NCI-H2196 (cell line): ENCODE data around the gene PIGN.
A peak's percentile ranks its signal among the peaks of the same experiment; 100 is the strongest.

Experiments
- DNase-seq: peaks from one replicate; lab custom pipeline; 2025; ENCODE audit not compliant: unreplicated experiment; lab: John Stamatoyannopoulos, UW

The PIGN gene, protein sequence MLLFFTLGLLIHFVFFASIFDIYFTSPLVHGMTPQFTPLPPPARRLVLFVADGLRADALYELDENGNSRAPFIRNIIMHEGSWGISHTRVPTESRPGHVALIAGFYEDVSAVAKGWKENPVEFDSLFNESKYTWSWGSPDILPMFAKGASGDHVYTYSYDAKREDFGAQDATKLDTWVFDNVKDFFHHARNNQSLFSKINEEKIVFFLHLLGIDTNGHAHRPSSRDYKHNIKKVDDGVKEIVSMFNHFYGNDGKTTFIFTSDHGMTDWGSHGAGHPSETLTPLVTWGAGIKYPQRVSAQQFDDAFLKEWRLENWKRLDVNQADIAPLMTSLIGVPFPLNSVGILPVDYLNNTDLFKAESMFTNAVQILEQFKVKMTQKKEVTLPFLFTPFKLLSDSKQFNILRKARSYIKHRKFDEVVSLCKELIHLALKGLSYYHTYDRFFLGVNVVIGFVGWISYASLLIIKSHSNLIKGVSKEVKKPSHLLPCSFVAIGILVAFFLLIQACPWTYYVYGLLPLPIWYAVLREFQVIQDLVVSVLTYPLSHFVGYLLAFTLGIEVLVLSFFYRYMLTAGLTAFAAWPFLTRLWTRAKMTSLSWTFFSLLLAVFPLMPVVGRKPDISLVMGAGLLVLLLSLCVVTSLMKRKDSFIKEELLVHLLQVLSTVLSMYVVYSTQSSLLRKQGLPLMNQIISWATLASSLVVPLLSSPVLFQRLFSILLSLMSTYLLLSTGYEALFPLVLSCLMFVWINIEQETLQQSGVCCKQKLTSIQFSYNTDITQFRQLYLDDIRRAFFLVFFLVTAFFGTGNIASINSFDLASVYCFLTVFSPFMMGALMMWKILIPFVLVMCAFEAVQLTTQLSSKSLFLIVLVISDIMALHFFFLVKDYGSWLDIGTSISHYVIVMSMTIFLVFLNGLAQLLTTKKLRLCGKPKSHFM

DNA sequence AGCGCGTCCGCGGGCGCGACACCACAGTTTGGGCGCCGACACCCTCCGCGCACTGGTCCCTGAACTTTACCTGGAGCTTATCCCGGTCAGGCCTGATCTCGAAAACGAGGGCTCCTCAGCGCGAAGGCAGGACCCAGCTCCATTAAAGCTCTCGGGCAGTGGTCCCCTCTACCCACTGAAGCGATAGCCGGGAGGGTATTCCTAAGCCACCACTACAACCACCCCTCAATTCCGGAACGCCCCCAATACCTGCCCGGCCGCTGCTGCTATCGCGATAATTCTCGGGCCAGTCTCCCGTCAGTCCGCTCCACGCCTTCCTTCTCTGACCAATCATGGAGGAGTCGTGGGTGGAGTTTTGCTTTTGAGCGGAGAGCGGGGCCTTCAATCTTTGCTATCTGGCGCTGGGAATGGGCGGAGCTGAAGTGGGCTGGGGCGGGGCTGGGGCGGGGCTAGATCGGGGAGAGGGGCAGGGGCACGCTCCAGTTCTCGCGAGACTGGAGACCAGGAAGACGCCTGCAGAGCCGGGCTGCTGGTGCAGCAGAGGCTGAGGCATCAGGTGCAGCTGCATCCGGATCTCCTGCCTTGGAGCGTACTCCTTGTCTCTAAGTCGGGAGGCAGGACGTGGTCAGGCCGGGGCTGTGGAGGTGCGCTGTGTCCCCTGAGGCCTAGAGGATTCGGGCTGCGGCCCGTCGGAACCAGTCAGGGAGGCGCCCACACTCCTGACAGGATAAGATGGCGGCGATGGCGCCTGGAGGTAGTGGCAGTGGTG, at the start of gene PIGN, which contains the start of gene RELCH:
Gene PIGN (minus strand): TSS at position 283 of the 769 bp plus-strand sequence. CDS start 25,703 bp downstream, outside the sequence.
Gene RELCH (plus strand): TSS at position 482 of the 769 bp plus-strand sequence. CDS start 251 bp downstream, at position 733.
- DNase-seq, result peak; percentile 97

DNA sequence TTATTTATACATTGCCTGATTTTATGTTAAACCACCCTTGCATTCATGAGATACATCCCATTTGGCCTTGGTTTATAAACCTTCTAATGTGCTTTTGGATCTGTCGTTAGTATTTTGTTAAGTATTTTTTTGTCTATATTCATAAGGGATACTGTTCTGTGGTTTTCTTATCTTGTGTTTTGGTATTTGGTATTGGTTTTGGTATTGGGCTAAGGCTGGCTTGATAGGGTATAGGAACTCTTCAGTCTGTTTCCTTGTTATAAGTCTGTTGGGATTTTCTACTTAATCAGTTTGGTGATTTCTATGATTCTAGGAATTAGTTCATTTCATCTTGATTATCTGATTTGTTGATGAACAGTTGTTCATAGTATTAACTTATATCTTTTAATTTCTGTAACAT, 49.4 kb upstream of the PIGN start:
- DNase-seq, result no peak

DNA sequence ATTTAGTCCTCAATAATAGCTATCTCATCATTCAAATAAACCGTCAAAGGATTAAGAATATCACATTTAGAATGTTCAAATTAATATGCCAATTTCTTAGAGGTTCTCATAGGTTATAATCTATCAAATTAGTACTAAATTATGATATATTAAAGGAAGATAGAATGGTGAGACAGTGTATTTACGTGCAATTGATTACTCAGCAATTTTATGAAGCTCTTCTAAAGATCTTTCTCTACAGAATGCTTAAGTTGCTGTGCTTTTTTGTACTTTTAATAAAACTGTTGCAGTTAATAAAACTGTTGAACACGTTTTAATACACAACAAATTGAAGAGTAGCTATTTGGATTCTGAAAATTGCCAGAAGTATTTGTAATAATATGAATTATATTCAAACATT, 39.2 kb upstream of the PIGN start:
- no peak for DNase-seq

DNA sequence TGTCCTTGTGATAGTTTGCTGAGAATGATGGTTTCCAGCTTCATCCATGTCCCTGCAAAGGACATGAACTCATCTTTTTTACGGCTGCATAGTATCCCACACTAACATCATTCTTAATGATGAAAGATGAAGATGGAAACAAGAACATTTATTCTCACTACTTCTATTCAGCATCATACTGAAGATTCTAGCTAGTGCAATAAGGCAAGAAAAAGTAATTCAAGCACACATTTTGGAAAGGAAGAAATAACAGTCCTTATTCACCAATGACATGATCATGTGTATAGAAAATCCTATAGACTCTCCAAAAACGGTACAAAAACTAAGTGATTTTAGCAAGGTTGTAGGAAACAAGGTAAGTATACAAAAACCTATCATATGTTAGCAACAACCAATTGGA, 37.4 kb upstream of the PIGN start:
- no peak for DNase-seq

DNA sequence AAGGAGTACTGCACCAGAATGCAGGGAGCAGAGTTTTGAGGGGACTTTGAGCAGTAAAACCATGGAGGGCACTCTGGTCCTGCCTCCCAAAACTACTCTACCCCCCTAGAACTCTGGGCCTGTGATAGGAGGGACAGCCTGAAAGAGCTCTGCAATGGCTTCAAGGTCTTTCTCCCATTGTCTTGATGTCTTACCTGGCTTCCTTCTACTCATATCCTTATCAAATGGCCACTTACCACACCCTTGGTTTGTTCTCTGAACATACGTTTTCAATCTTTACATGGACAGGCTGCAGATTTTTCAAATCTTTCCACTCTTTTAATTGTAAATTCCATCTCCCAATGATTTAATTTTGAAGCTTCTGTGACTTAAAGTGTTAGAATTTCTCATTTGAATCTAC, 27.9 kb upstream of the PIGN start:
- DNase-seq, result no peak

DNA sequence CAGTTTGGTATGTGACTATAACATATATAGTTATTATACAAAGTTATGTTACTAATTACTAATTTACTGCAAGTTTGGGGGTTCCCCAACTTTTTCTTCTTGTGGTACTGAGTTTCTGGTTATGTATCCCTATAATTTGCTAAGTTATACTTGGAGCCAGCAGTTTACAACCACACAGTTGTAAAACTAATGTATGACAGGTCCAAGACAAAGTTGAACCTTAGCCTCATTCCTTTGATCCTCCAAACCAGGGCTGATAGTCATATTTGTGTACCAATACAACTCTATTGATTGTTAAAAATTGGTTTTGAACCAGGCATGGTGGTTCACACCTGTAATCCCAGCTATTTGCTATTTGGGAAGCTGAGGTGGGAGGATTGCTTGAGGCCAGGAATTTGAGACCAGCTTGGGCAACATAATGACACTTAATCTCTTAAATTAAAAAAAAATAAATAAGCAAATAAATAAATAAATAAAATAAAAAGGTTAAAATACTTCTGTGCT, 24.5 kb upstream of the PIGN start:
- DNase-seq, result no peak

DNA sequence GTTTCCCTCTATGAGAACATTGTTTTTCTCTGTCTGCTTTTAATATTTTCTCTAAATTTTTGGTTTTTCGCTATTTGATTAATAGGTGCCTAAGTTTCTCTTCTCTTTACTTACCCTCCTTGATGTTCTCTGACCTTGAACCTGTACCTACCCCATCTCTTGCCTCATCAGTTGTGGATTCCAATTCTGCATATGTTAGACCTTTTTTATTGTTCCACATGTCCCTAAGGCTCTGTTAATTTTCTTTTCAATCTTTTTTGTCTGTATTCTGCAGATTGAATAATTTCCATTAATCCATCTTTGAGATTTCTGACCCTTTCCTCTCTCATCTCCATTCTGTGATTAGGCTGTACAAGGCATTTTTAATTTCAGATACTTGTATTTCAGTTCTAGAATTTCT, 23.3 kb upstream of the PIGN start:
- DNase-seq, result no peak

DNA sequence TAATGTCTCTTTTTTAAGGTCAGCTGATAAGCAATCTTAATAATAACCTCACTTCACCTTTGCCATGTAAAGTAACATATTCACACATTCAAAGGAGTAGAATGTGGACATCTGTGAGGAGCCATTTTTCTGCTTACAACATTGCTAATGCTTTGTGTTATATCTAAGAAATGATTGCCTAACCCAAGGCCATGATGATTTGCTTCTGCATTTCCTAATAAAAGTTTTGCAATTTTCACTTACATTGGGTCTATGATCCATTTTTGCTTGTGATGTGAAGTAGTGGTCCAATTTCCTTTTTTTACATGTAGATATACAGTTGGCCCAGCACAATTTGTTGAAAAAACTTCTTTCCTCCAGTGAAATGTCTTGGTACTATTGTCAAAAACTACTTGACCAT, 22.2 kb upstream of the PIGN start:
- no peak for DNase-seq

DNA sequence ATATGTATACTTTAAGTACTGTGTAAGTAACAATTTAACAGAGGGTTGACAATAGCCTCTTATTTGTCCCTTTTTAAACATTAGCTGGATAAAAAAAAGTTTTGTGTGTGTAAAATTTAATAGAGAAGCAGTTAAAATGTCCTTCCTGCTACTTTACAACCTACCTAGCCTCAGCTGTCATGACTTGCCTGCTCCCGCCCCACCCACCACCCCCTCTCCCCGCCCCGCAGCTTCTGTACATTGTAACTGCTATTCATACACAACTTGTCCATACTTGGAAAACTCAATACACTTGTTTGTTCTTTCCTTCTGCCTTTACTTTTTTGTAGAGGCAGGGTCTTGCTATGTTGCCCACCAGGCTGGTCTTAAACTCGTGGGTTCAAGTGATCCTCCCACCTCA, 19.7 kb upstream of the PIGN start:
- no peak for DNase-seq

DNA sequence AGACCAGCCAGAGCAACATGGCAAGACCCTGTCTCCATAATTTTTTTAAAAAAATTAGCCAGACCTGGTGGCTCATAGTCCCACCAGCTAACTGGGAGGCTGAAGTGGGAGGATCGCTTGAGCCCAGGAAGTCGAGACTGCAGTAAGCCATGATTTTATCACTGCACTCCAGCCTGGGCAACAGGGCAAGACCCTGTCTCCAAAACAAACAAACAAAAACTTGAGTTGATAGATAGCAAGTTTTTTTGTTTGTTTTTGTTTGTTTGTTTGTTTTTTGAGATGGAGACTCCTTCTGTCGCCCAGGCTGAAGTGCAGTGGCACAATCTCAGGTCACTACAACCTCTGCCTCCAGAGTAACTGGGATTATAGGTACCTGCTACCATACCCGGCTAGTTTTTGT, 19.0 kb upstream of the PIGN start:
- no peak for DNase-seq

DNA sequence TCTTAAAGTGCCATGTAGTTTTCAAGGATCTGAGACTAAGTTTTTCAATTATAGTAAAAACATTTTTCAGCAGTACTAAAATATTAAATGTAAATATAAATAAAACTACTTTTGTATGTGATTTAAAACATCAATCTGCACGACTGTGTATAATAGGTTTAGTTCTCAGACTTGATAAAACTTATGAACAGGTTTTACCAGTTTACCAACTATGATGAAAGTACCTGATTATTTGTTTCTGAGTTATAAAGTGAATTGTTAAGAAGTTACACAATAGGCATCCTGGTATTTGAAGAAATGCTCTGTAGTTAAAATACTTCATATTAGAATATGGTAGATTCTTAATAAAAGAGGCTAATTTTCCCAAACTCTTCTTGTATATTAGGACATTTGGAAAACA, 15.0 kb upstream of the PIGN start:
- no peak for DNase-seq

DNA sequence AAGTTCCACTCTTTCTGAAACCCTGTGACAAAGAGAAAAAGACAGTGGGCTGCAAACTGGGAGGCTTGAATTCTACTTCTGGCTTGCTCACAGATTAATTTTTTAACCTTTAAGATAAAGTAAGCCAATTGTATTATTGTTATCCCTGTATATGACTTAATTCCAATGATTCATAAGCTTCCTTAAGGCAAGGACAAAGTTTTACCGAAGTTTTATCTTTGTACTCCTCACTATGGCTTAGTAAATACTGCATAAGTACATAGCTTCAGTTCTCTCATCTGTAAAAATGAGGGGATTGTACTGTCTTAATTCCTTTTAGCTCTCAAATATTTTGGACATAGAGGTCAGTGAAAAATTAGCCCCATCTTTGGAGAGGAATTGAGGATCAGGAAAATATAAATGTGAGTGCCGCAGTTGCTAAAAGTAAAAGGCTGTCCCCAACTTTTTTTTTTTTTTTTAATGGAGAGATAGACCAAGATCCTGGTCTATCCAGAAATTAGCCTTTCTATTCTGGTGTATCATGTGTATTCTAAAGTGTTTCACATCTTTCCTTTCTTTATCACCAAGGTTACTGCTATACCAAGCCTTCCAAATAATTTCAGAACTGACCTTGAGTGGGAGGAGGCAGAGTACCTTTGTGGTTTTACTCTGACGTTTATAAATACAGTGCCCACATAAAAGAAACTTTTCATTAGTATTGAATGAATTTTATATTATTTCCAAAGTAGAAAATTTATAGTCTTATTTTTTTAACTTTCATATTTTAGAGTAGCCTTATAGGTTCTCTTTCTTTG, 13.5 kb upstream of the PIGN start:
- DNase-seq, result no peak

DNA sequence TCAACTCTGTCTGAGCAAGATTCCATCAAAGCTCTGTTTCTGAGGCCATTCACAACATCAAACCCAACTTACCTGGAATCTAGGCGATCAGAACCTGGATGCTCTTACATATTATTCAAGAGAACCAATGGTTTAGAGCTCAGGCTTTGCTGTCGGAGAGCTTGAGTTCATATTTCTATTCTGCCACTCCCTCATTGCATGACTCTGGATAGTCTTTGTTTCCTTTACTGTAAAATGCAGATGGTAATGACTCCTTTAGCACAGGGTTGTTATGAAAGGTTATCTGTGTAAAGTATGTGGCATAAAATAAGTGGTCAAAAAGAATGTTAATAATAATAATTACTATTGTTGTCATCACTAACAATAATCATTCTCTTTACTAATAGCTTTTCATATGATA, 12.8 kb upstream of the PIGN start:
- no peak for DNase-seq

DNA sequence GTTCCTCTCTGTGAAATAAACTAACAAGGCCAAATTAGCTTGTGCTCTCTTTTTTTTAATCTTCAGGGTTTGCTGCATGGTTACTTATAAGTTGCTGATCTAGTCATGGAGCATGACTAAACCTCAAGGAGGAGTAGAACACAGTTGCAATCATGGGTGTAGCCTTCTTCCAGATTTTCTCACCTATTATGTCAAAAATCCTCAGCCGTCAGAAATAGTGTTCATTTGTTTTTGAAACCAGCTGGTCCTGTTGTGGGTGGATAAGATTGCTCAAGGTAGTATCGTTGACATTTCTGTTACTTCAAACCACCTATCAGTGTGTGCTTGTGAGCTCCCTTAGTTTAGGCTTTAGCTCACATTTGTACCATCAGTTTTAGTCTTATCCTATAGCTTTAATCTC, 11.4 kb upstream of the PIGN start:
- DNase-seq, result no peak

DNA sequence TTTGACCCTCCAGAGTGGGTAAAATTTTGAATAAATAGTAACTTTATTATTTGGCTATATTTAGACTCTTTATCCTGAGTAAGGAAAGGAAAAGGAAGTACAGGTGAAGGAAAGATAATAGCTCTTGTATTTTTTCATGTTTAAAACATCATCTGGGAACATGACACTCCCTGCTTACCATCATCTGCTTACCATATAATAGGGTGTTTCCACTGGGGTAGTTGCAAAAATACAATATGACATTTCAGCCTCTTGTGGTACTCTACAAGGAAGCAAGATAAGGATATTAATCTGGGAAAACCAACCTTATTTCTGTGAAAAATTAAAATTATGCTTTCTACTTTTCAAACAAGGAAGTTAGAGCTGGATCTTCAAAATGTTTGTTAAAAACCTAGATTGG, 10.1 kb upstream of the PIGN start:
- DNase-seq, result no peak

DNA sequence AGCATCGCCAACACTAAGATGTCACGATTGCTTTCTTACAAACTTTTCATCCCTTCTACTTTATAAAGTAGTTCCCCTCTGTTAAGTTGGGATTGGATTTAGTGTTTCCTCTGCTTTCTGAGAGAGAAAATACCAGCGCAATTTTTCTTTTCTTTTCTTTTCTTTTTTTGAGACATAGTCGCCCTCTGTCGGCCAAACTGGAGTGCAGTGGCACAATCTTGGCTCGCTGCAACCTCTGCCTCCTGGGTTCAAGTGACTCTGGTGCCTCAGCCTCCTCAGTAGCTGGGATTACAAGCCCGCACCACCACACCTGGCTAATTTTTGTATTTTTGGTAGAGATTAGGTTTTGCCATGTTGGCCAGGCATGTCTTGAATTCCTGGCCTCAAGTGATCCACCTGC, 9.2 kb upstream of the PIGN start:
- DNase-seq, result no peak

DNA sequence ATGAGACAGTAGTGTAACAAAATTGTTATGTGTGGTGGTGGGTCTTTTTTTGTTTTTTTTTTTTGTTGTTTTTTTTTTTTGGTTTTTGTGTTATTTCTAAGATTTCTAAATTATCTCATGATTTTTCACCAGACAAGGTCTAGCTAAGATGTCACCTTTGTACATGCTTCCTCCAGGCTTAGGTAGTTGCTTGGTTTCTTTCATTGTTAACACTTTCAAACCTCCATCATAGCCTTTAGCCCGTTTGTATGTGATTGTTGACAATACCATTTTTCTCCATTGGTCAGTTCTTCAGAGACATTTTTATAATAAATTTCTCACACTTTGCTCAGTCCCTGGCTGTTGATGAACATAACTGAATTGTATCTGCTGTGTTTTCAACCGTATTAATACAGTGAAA, 2.4 kb upstream of the PIGN start:
- DNase-seq, result no peak

DNA sequence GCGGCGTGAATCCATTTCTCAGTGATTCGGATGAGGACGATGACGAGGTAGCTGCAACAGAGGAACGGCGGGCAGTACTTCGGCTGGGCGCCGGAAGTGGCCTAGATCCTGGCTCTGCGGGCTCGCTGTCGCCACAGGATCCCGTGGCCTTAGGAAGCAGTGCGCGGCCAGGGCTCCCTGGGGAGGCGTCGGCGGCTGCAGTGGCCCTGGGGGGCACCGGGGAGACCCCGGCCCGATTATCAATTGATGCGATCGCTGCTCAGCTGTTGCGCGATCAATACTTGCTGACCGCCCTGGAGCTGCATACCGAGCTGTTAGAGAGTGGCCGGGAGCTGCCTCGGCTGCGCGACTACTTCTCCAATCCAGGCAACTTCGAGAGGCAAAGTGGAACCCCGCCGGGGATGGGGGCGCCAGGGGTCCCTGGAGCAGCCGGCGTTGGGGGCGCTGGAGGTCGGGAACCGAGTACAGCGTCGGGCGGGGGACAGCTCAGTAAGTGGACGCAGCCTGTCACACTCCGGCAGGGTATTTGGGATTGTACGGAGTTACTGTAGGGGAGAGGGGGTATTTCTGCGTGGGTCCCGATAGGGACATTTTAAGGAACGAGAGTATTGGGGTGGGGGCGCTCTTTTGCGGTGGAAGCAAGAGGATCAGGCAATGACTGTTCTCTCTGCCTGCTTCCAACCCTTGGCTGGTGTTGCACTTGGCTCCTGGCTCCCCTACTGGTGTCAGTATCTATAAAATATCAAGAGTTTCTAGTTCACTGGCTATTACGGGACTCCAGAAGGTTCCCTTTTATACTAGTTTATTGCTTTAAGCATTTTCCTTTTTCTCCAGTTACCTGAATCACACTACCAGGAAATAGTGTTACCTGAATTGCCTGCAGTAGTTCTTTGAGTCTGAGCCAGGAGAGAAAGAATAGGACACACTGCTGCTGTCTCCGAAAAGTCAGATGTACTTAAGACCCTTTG, 971 bp upstream of the PIGN start:
- DNase-seq, result no peak

DNA sequence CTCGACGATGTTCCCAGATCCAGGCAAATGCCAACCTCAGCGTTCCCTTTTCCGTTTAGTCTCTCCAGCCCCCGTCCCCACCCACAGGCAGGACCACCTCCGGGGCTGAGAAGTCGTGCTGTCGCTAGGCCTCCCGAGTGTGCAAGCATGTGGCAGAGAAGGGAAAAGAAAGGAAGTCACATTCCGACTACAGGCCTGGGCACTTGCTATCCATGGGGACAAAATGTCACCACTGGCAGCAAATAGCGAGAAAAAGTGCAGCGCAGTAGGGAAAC, 420 bp downstream of the PIGN start:
- no peak for DNase-seq
